IMR-90 (cell line): ENCODE data around the gene NPTX2. TPM values are rescaled to one million over a fixed set of nuclear protein-coding genes. Genes with fewer than 3 reads are reported as not detected.

Source experiments
- ATAC-seq: fragments of 200-7000 bp; cut with Tn5 transposase; 2 replicates; pipeline ENCODE4 v1.9.1; 2020; ENCODE audit warnings: low read depth, mild to moderate bottlenecking, moderate library complexity
- BruUV-seq: library from RNA; stranded (reverse); fragments of 400-500 nt; replicated peaks from 2 replicates; lab custom pipeline; 2021; lab: Mats Ljungman, UMichigan
- CTCF ChIA-PET: fragments of 300-600 bp; formaldehyde crosslinking; extraction: SDS; loops from one replicate; lab custom pipeline; 2021; ENCODE audit warnings: antibody characterized with exemption; lab: Yijun Ruan, JAX
- POLR2A ChIA-PET: fragments of 300-600 bp; sonication (Branson Sonifier 250); formaldehyde crosslinking; loops from one replicate; lab custom pipeline; 2022; ENCODE audit warnings: antibody characterized with exemption; ENCODE audit not compliant: unreplicated experiment; lab: Charles Lee
- DNase-seq: peaks from one replicate; pipeline ENCODE4 v3.0.0; 2013
- H2AFZ ChIP-seq: replicated peaks from 2 replicates; pipeline ENCODE3; 2013; ENCODE audit warnings: low read length, mild to moderate bottlenecking; ENCODE audit not compliant: poor library complexity
- H2AK5ac ChIP-seq: 2 replicates; pipeline ENCODE4 v1.6.1; 2013; ENCODE audit warnings: low read depth, low read length, inconsistent platforms
- H2AK9ac ChIP-seq: replicated peaks from 2 replicates; pipeline ENCODE3; 2013; ENCODE audit warnings: mild to moderate bottlenecking, low read depth, low read length, moderate library complexity; ENCODE audit not compliant: poor library complexity
- H2BK120ac ChIP-seq: 2 replicates; pipeline ENCODE4 v1.6.1; 2013; ENCODE audit warnings: low read depth, low read length, inconsistent platforms
- H2BK15ac ChIP-seq: 3 replicates; pipeline ENCODE4 v1.6.1; 2013; ENCODE audit warnings: low read depth, low read length, inconsistent platforms
- H2BK20ac ChIP-seq: 2 replicates; pipeline ENCODE4 v1.6.1; 2013; ENCODE audit warnings: low read depth, mild to moderate bottlenecking, inconsistent platforms, low read length, moderate library complexity
- H2BK5ac ChIP-seq: 2 replicates; pipeline ENCODE4 v1.6.1; 2013; ENCODE audit warnings: mild to moderate bottlenecking, low read depth, low read length, inconsistent platforms; ENCODE audit not compliant: poor library complexity, severe bottlenecking
- H3K14ac ChIP-seq: replicated peaks from 2 replicates; pipeline ENCODE4 v1.6.1; 2013; ENCODE audit warnings: low read depth, low read length, inconsistent platforms
- H3K18ac ChIP-seq: 2 replicates; pipeline ENCODE4 v1.6.1; 2013; ENCODE audit warnings: low read depth, low read length, control low read depth
- H3K23ac ChIP-seq: 2 replicates; pipeline ENCODE4 v1.6.1; 2013; ENCODE audit warnings: low read depth, low read length, inconsistent platforms
- H3K27ac ChIP-seq: 2 replicates; pipeline ENCODE4 v1.5.1; 2013; ENCODE audit warnings: mild to moderate bottlenecking, control low read depth, low read length; ENCODE audit not compliant: insufficient read depth
- H3K27me3 ChIP-seq: 2 replicates; pipeline ENCODE4 v1.6.1; 2013; ENCODE audit warnings: low read length; ENCODE audit not compliant: control insufficient read depth, insufficient read depth
- H3K36me3 ChIP-seq: 2 replicates; pipeline ENCODE4 v1.6.1; 2013; ENCODE audit warnings: low read length, mixed read lengths; ENCODE audit not compliant: control insufficient read depth, insufficient read depth
- H3K4ac ChIP-seq: 2 replicates; pipeline ENCODE4 v1.6.1; 2013; ENCODE audit warnings: low read depth, low read length, inconsistent platforms
- H3K4me1 ChIP-seq: 2 replicates; pipeline ENCODE4 v1.6.1; 2013; ENCODE audit warnings: low read length, mixed read lengths; ENCODE audit not compliant: control insufficient read depth, insufficient read depth
- H3K4me2 ChIP-seq: 2 replicates; pipeline ENCODE4 v1.6.1; 2013; ENCODE audit warnings: low read depth, mild to moderate bottlenecking, control low read depth, low read length, moderate library complexity
- H3K4me3 ChIP-seq: 2 replicates; pipeline ENCODE4 v1.5.1; 2013; ENCODE audit warnings: low read depth, mild to moderate bottlenecking, control low read depth, low read length, moderate library complexity; ENCODE audit not compliant: insufficient read depth
- H3K56ac ChIP-seq: 2 replicates; pipeline ENCODE4 v1.6.1; 2013; ENCODE audit warnings: low read length, inconsistent platforms; ENCODE audit not compliant: insufficient read depth; ENCODE audit errors: extremely low read depth
- H3K79me1 ChIP-seq, 2 experiments: 2 replicates each; pipeline ENCODE4 v1.6.1; 2013; ENCODE audit warnings: low read length in 2 of 2, inconsistent platforms in 1 of 2, low read depth in 1 of 2
- H3K9ac ChIP-seq: 2 replicates; pipeline ENCODE4 v1.6.1; 2013; ENCODE audit warnings: low read depth, low read length, control low read depth
- H3K9me1 ChIP-seq: 2 replicates; pipeline ENCODE4 v1.6.1; 2013; ENCODE audit warnings: low read length, inconsistent platforms; ENCODE audit not compliant: insufficient read depth
- H3K9me3 ChIP-seq: 2 replicates; pipeline ENCODE4 v1.6.1; 2013; ENCODE audit warnings: low read length; ENCODE audit not compliant: control insufficient read depth, insufficient read depth
- H4K20me1 ChIP-seq: 2 replicates; pipeline ENCODE4 v1.6.1; 2013; ENCODE audit warnings: low read length, inconsistent platforms; ENCODE audit not compliant: insufficient read depth
- H4K5ac ChIP-seq: 2 replicates; pipeline ENCODE4 v1.6.1; 2013; ENCODE audit warnings: mild to moderate bottlenecking, low read depth, low read length, control low read depth
- H4K8ac ChIP-seq, 2 experiments: 2 replicates each; pipeline ENCODE4 v1.6.1; 2013; ENCODE audit warnings: low read depth in 2 of 2, low read length in 2 of 2, control low read depth in 1 of 2, inconsistent platforms in 1 of 2
- H4K91ac ChIP-seq: 2 replicates; pipeline ENCODE4 v1.6.1; 2013; ENCODE audit warnings: low read depth, low read length, inconsistent platforms; ENCODE audit not compliant: insufficient read depth
- BHLHE40 ChIP-seq: fragments of 150-350 bp; IDR thresholded peaks from 2 replicates; pipeline ENCODE4 v1.6.1; 2016; ENCODE audit warnings: mild to moderate bottlenecking, low read depth, low read length
- CEBPB ChIP-seq: IDR thresholded peaks from 2 replicates; pipeline ENCODE4 v1.6.1; 2012; ENCODE audit warnings: low read depth, low read length, improper control_type of control experiment
- CHD1 ChIP-seq: IDR thresholded peaks from 2 replicates; pipeline ENCODE4 v1.6.1; 2012; ENCODE audit warnings: low read depth, low read length, improper control_type of control experiment
- CTCF ChIP-seq: conservative IDR thresholded peaks from 2 replicates; pipeline ENCODE4 v1.5.1; 2012; ENCODE audit warnings: mild to moderate bottlenecking, low read depth, low read length, improper control_type of control experiment
- FOS ChIP-seq: fragments of 150-350 bp; IDR thresholded peaks from 2 replicates; pipeline ENCODE4 v1.6.1; 2016; ENCODE audit warnings: low read depth, low read length
- MAFK ChIP-seq: IDR thresholded peaks from 2 replicates; pipeline ENCODE4 v1.6.1; 2012; ENCODE audit warnings: low read depth, low read length, improper control_type of control experiment
- MAZ ChIP-seq: IDR thresholded peaks from 2 replicates; pipeline ENCODE4 v1.6.1; 2012; ENCODE audit warnings: low read depth, mild to moderate bottlenecking, low read length, improper control_type of control experiment, moderate library complexity, borderline replicate concordance
- MXI1 ChIP-seq: IDR thresholded peaks from 2 replicates; pipeline ENCODE4 v1.6.1; 2012; ENCODE audit warnings: low read depth, mild to moderate bottlenecking, low read length, moderate library complexity, borderline replicate concordance
- NFE2L2 ChIP-seq: fragments of 150-350 bp; IDR thresholded peaks from 2 replicates; pipeline ENCODE4 v1.6.1; 2016; ENCODE audit warnings: low read depth, mild to moderate bottlenecking, low read length
- POLR2A ChIP-seq: IDR thresholded peaks from 2 replicates; pipeline ENCODE4 v1.6.1; 2012; ENCODE audit warnings: mild to moderate bottlenecking, low read depth, low read length
- RAD21 ChIP-seq: IDR thresholded peaks from 2 replicates; pipeline ENCODE4 v1.6.1; 2012; ENCODE audit warnings: low read length, improper control_type of control experiment
- RCOR1 ChIP-seq: IDR thresholded peaks from 2 replicates; pipeline ENCODE4 v1.6.1; 2012; ENCODE audit warnings: mild to moderate bottlenecking, low read length, improper control_type of control experiment; ENCODE audit not compliant: insufficient replicate concordance
- RFX5 ChIP-seq: IDR thresholded peaks from 2 replicates; pipeline ENCODE4 v1.8.0; 2012; ENCODE audit warnings: low read depth, mild to moderate bottlenecking, low read length, moderate library complexity
- SMC3 ChIP-seq: fragments of 150-350 bp; IDR thresholded peaks from 2 replicates; pipeline ENCODE4 v1.6.1; 2016; ENCODE audit warnings: low read depth, mild to moderate bottlenecking, antibody characterized with exemption, low read length, moderate library complexity
- WGBS, 2 experiments: methylation state at CpG; one replicate each; pipeline versions ENCODE4 v1.1.5 to v1.1.7; 2013; ENCODE audit warnings: missing lambda C conversion rate in 2 of 2; ENCODE audit not compliant: insufficient read length in 1 of 2; ENCODE audit errors: extremely low coverage in 2 of 2; 5-methylcytosine and 5-hydroxymethylcytosine counted together
- dilution Hi-C: fragments of 300-500 bp; cut with HindIII; formaldehyde crosslinking; loops from one replicate; pipeline ENCODE4 v1.14.3; 2018; ENCODE audit warnings: low sequenced_read_pairs; ENCODE audit not compliant: unreplicated experiment
- in situ Hi-C: fragments of 300-500 bp; cut with MboI; formaldehyde crosslinking; loops from 3 replicates; pipeline ENCODE4 v1.14.3; 2019; ENCODE audit warnings: low sequenced_read_pairs, inconsistent platforms, mixed read lengths
- intact Hi-C: fragments of 100-400 bp; cut with micrococcal nuclease; formaldehyde crosslinking; loops from 2 replicates; pipeline ENCODE4 v1.10.0; 2022
- polyA plus RNA-seq, 3 experiments: library from polyadenylated mRNA; depleted of rRNA; stranded (reverse); fragments of >200 nt; gene quantifications; 2 replicates each; pipeline ENCODE4 v1.2.3, GENCODE V29; 2012; ENCODE audit warnings: low replicate concordance in 1 of 3
- total RNA-seq: library from RNA; depleted of rRNA; stranded (reverse); fragments of >200 nt; gene quantifications from 2 replicates; pipeline ENCODE4 v1.2.3, GENCODE V29; 2012
- TF ChIP-seq, protein P1 (sequence below): fragments of 150-350 bp; IDR thresholded peaks from 2 replicates; pipeline ENCODE4 v1.6.1; 2017; ENCODE audit warnings: mild to moderate bottlenecking, antibody characterized with exemption, low read length, low read depth
- TF ChIP-seq, protein P2 (sequence below): fragments of 150-350 bp; IDR thresholded peaks from 2 replicates; pipeline ENCODE4 v1.6.1; 2016; ENCODE audit warnings: low read depth, mild to moderate bottlenecking, low read length, moderate library complexity, borderline replicate concordance

NPTX2 gene
- total and polyA plus RNA-seq, 2 of the 4 experiments (the other 2 are of a cell fraction), result under 0.01 to 0.03 TPM

DNA sequence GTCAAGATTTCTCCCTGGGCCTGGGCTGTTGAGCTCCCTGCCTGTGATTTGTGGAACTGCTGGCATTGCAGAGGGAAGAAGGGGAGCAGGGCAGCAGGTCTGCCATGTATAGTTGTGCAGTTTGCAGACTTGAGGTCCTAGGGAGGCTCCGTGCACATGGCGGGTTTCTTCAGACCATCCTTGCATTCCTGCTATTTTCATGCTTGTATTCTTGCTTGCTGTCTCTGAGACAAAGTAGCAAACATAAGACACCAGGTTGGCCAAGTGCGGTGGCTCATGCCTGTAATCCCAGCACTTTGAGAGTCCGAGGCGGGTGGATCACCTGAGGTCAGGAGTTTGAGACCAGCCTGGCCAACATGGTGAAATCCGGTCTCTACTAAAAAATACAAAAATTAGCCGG is 61.1 kb downstream of the NPTX2 start:
- ChIA-PET CTCF (no interaction called here), POLR2A (no interaction called here)
- H3K14ac ChIP-seq, result no peak overlapping the region
- H2BK120ac ChIP-seq, result no peak overlapping the region
- no peak overlapping the region for H4K5ac ChIP-seq
- H2AK9ac ChIP-seq, result no peak overlapping the region
- H3K4ac ChIP-seq, result no peak overlapping the region
- H3K4me1 ChIP-seq, result no peaks in the 10 kb centered on the region
- no peak overlapping the region for H2AFZ ChIP-seq
- no peak overlapping the region for H3K56ac ChIP-seq
- H3K23ac ChIP-seq, result no peak overlapping the region
- no peak overlapping the region for H3K4me2 ChIP-seq
- no peak overlapping the region for H4K8ac ChIP-seq
- H3K27ac ChIP-seq, result no peak overlapping the region
- H3K9me3 ChIP-seq, result peaks cover 13% of the 10 kb centered on the region; the same call in 1 of the 2 replicates
- no TSS peak for BruUV-seq
- no peak overlapping the region for H2AK5ac ChIP-seq
- no peaks in the 10 kb centered on the region for H4K20me1 ChIP-seq
- no peaks in the 10 kb centered on the region for H3K9me1 ChIP-seq
- no peak overlapping the region for H2BK20ac ChIP-seq
- TF ChIP-seq RCOR1 (no peak), MAZ (no peak), CTCF (no peak), RFX5 (no peak), MXI1 (no peak), SMC3 (no peak), POLR2A (no peak), RAD21 (no peak), CHD1 (no peak), BHLHE40 (no peak), FOS (no peak), CEBPB (no peak), MAFK (no peak), NFE2L2 (no peak)
- TF ChIP-seq, protein P1, sequence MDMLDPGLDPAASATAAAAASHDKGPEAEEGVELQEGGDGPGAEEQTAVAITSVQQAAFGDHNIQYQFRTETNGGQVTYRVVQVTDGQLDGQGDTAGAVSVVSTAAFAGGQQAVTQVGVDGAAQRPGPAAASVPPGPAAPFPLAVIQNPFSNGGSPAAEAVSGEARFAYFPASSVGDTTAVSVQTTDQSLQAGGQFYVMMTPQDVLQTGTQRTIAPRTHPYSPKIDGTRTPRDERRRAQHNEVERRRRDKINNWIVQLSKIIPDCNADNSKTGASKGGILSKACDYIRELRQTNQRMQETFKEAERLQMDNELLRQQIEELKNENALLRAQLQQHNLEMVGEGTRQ, result no peak
- TF ChIP-seq, protein P2, sequence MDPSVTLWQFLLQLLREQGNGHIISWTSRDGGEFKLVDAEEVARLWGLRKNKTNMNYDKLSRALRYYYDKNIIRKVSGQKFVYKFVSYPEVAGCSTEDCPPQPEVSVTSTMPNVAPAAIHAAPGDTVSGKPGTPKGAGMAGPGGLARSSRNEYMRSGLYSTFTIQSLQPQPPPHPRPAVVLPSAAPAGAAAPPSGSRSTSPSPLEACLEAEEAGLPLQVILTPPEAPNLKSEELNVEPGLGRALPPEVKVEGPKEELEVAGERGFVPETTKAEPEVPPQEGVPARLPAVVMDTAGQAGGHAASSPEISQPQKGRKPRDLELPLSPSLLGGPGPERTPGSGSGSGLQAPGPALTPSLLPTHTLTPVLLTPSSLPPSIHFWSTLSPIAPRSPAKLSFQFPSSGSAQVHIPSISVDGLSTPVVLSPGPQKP, result no peak
- WGBS, 2 experiments, result 84% methylated on average over 5 of the region's 7 CpGs; no CpG with 5 or more reads in 1 of the 2 experiments
- in situ Hi-C loops (no loop called here), intact Hi-C loops (no loop called here), dilution Hi-C loops (no loop called here)
- H2BK5ac ChIP-seq, result no peak overlapping the region
- H3K4me3 ChIP-seq, result no peak overlapping the region
- H2BK15ac ChIP-seq, result no peak overlapping the region
- no peak for ATAC-seq
- no peak overlapping the region for H3K9ac ChIP-seq
- H3K27me3 ChIP-seq, result no peaks in the 10 kb centered on the region
- no peak overlapping the region for H4K91ac ChIP-seq
- H3K36me3 ChIP-seq, result no peaks in the 10 kb centered on the region
- no peak overlapping the region for H3K18ac ChIP-seq
- no peaks in the 10 kb centered on the region for H3K79me1 ChIP-seq
- DNase-seq, result no peak
